Vagina (tissue), 2 donors: ENCODE measurements around the gene CARM1. TPM values are rescaled to one million over a fixed set of nuclear protein-coding genes. Genes with fewer than 3 reads are reported as not detected.

Experiments
- DNase-seq, 2 donors: peaks; one replicate each; pipeline ENCODE4 v3.0.0-alpha.2; 2017; ENCODE audit errors: extremely low spot score in 2 of 2
- H3K27ac ChIP-seq: fragments of 200-600 bp; sonication (generic); one replicate; pipeline ENCODE4 v1.5.1; 2019
- H3K27me3 ChIP-seq: fragments of 200-600 bp; sonication (generic); one replicate; pipeline ENCODE4 v1.5.1; 2019
- H3K36me3 ChIP-seq, 2 donors: fragments of 200-600 bp; sonication (generic); one replicate each; pipeline ENCODE4 v1.5.1; 2017 to 2019
- H3K4me1 ChIP-seq: fragments of 200-600 bp; sonication (generic); one replicate; pipeline ENCODE4 v1.5.1; 2019
- H3K4me3 ChIP-seq, 2 donors: fragments of 200-600 bp; sonication (generic); 1 replicate in 1 of 2; 2 replicates in 1 of 2; pipeline ENCODE4 v1.5.1; 2016 to 2019
- H3K9me3 ChIP-seq: fragments of 200-600 bp; sonication (generic); one replicate; pipeline ENCODE4 v1.5.1; 2019
- POLR2A ChIP-seq, 2 donors: fragments of 450-650 bp; IDR thresholded peaks; one replicate each; pipeline ENCODE4 v1.6.1; 2017; ENCODE audit warnings: antibody characterized with exemption in 2 of 2, mild to moderate bottlenecking in 2 of 2, moderate library complexity in 2 of 2
- POLR2AphosphoS5 ChIP-seq, 2 donors: sonication (generic); formaldehyde crosslinking; IDR thresholded peaks; one replicate each; pipeline ENCODE4 v1.9.0; 2017; ENCODE audit warnings: antibody characterized with exemption in 2 of 2, mild to moderate bottlenecking in 2 of 2, low read depth in 1 of 2; ENCODE audit not compliant: insufficient read depth in 1 of 2
- intact Hi-C: fragments of 100-400 bp; cut with DNase I; formaldehyde crosslinking; loops from one replicate; pipeline ENCODE4 v1.15.1; 2023
- total RNA-seq: library from RNA; depleted of rRNA; stranded (reverse); fragments of >200 nt; gene quantifications from one replicate; pipeline ENCODE4 v1.2.3, GENCODE V29; 2016
- TF ChIP-seq, protein P1 (sequence below), 3 experiments: fragments of 450-650 bp in 2 of 3; fragments of 200-600 bp in 1 of 3; sonication (generic) in 1 of 3; IDR thresholded peaks; one replicate each; pipeline ENCODE4 v1.5.1; 2017 to 2019; ENCODE audit warnings: antibody characterized with exemption in 3 of 3, mild to moderate bottlenecking in 2 of 3, moderate library complexity in 2 of 3

Gene CARM1
- total RNA-seq, 1 donor from 2014 or later: 28.2 TPM

DNA sequence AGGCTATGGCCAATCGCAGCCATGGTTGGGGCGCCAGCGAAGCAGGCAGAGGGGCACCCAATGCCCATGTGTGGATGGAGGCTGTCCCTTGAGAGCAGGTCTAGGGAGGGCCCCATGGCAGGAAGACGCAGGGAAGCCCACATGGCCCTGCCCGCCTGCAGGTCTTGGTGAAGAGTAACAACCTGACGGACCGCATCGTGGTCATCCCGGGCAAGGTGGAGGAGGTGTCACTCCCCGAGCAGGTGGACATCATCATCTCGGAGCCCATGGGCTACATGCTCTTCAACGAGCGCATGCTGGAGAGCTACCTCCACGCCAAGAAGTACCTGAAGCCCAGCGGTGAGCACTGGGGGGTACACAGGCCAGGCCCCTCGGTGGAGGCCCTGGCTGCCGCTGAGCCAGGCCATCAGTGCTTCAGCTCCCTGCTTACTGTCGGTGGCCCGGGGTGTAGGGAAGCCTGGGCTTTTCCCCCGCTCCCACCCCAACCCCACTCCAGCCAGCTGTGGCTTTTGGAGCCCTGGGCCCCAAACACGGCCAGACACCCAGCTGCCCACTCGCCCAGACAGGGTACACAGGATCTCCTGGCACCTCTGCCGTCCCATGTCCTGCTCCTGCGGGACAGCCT is 42.5 kb downstream of the CARM1 start:
- TF ChIP-seq, protein P1, sequence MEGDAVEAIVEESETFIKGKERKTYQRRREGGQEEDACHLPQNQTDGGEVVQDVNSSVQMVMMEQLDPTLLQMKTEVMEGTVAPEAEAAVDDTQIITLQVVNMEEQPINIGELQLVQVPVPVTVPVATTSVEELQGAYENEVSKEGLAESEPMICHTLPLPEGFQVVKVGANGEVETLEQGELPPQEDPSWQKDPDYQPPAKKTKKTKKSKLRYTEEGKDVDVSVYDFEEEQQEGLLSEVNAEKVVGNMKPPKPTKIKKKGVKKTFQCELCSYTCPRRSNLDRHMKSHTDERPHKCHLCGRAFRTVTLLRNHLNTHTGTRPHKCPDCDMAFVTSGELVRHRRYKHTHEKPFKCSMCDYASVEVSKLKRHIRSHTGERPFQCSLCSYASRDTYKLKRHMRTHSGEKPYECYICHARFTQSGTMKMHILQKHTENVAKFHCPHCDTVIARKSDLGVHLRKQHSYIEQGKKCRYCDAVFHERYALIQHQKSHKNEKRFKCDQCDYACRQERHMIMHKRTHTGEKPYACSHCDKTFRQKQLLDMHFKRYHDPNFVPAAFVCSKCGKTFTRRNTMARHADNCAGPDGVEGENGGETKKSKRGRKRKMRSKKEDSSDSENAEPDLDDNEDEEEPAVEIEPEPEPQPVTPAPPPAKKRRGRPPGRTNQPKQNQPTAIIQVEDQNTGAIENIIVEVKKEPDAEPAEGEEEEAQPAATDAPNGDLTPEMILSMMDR (IDR thresholded peaks at IDR 0.05): no peak
- no peak for TF ChIP-seq POLR2AphosphoS5 (IDR thresholded peaks at IDR 0.05; ENCODE audit: insufficient read depth in 1 of 2, low read depth in 1 of 2)
- TF ChIP-seq POLR2A (IDR thresholded peaks at IDR 0.05): no peak
- Histone ChIP-seq H3K27ac (no peak overlapping the region), H3K9me3 (no peaks in the 10 kb centered on the region), H3K4me3 (no peak overlapping the region), H3K4me1 (peaks cover 19% of the 10 kb centered on the region), H3K27me3 (no peaks in the 10 kb centered on the region), H3K36me3 (peaks cover 0 to 63% of the 10 kb centered on the region in 2 donors)
- intact Hi-C loops: no loop called here
- no peak for DNase-seq

DNA sequence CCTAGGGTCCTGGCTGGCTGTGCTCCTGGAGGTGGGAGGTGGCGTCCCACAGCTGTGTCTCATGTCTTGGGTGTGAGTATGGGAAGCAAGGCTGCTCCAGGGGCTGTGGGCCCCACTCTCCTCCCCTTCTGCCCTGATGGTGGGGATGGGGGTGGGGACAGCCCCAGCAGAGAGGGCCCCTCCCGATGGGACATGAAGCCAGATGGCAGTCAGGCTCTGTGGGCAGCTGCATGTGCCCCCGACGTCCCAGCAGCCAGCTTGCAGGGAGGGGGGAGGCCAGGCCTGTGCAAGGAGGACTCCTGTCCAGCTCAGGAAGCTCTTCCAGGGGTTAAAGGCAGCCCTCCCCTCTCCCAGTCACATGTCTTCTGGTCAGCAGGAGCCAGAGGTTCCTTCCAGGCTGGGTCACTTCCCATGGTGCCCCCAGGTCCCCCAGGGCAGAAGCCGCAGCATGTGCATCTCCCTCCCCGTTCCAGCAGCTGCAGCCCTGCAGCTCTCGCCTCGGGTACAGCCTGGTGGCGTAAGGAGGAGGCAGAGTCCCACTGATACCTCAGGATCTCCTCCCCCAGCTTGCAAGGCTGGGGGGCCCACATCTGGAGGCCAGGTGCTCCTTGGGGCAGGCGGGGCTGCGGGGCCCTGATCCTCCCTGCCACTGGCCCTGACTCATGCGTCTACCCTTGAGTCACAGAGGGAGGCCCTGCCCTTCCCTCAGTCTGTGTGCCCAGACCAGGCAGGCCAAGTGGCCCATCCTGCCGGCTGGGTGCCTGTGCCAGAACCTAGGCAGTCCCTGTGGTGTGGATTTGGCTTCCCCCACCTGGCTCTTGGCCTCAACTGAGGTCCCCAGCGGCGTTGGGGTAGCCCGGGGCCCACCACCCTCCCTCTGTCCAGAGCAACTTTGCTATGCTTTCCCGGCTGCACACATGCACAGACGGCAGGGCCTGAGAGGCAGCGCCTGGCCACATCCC is 44.1 kb downstream of the CARM1 start:
- TF ChIP-seq POLR2A (IDR thresholded peaks at IDR 0.05) (no peak), POLR2AphosphoS5 (IDR thresholded peaks at IDR 0.05; ENCODE audit: insufficient read depth in 1 of 2, low read depth in 1 of 2) (peak in 1 of 2 donors; percentile 67)
- DNase-seq: no peak
- peaks cover 4 to 66% of the 10 kb centered on the region in 2 donors for H3K36me3 ChIP-seq
- H3K27ac ChIP-seq: peak overlapping the region; percentile 72
- H3K4me3 ChIP-seq: no peak overlapping the region
- peaks cover 19% of the 10 kb centered on the region for H3K4me1 ChIP-seq
- H3K27me3 ChIP-seq: no peaks in the 10 kb centered on the region
- intact Hi-C loops: no loop called here
- H3K9me3 ChIP-seq: no peaks in the 10 kb centered on the region

DNA sequence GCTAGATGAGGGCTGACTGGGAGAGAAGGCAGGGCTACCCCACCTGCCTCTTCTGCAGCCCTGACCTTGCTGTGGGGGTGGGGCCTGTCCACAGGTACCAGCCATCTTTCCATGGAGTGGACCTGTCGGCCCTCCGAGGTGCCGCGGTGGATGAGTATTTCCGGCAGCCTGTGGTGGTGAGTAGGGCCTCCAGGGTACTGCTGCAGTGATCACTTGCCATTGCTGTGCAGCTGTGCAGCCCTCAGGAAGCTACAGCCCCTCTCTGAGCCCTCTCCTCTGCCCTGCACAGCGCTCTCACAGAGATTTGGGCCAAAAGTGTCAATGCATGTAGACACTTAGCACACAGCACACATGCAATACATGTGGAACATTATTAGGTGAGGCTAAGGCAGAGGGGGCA is 45.2 kb downstream of the CARM1 start:
- peaks cover 4 to 67% of the 10 kb centered on the region in 2 donors for H3K36me3 ChIP-seq
- no peak for DNase-seq
- H3K27ac ChIP-seq: peak overlapping the region; percentile 72
- H3K4me3 ChIP-seq: no peak overlapping the region
- H3K9me3 ChIP-seq: no peaks in the 10 kb centered on the region
- H3K4me1 ChIP-seq: peaks cover 19% of the 10 kb centered on the region
- intact Hi-C loops: no loop called here
- H3K27me3 ChIP-seq: no peaks in the 10 kb centered on the region
- TF ChIP-seq POLR2AphosphoS5 (IDR thresholded peaks at IDR 0.05; ENCODE audit: insufficient read depth in 1 of 2, low read depth in 1 of 2) (no peak), POLR2A (IDR thresholded peaks at IDR 0.05) (no peak)
- TF ChIP-seq, protein P1 (IDR thresholded peaks at IDR 0.05): no peak

DNA sequence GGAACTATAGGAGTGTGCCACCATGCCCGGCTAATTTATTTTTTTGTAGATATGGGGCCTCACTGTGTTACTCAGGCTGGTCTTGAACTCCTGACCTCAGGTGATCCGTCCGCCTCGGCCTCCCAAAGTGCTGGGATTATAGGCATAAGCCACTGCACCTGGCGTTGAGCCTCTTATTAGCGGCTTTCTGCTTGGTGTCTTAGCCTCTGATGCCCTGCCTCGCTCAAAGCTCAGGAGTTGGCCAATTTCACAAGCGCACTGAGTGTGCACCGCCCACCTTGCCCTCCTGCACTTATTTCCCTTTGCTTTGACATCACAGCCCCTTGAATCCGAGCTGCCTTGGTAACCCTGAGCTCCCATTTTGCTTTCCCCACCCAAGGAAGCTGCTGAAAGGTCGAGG is 47.0 kb downstream of the CARM1 start:
- DNase-seq: no peak
- Histone ChIP-seq H3K27ac (no peak overlapping the region), H3K9me3 (no peaks in the 10 kb centered on the region), H3K36me3 (peaks cover 4 to 53% of the 10 kb centered on the region in 2 donors), H3K27me3 (no peaks in the 10 kb centered on the region), H3K4me3 (no peak overlapping the region), H3K4me1 (peaks cover 19% of the 10 kb centered on the region)
- TF ChIP-seq, protein P1 (IDR thresholded peaks at IDR 0.05): no peak
- TF ChIP-seq POLR2AphosphoS5 (IDR thresholded peaks at IDR 0.05; ENCODE audit: insufficient read depth in 1 of 2, low read depth in 1 of 2) (no peak), POLR2A (IDR thresholded peaks at IDR 0.05) (no peak)
- intact Hi-C loops: no loop called here

DNA sequence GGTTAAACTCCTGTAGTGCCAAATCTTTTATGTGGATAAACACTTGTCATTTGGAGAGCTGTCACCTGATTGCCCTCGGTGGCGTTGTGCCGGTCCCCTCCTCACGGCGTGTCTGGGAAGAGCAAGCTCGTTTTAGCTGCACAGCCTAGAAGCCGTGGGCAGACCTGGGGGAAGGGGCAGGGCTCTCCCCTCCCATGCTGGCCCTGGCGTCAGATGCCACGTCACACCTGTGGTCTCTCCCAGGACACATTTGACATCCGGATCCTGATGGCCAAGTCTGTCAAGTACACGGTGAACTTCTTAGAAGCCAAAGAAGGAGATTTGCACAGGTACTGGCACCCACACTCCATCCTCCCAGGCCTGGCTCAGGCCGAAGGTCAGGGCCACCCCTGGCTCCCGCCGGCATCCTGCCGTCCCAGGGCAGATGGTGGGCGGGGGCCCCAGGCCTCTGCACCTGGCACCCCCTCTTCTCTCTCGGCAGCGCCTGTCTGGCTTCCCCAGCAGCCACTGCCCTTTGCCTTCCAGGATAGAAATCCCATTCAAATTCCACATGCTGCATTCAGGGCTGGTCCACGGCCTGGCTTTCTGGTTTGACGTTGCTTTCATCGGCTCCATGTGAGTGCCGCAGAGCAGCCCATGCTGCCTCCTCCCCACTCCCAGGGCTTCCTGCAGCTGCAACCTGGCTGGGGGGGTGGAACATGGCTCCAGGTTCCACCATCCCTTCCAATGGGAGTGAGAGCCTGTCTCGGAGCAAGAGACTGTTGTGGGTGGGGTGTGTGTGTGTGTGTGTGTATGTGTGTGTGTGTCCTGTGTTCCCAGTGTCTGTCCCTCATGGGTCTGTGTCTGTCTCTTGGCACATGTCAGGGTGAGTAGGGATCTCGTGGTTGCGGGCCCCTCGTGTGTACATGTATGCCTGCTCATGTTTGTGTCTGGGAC is 48.3 kb downstream of the CARM1 start:
- Histone ChIP-seq H3K4me3 (no peak overlapping the region), H3K27ac (no peak overlapping the region), H3K27me3 (no peaks in the 10 kb centered on the region), H3K9me3 (no peaks in the 10 kb centered on the region), H3K36me3 (peaks cover 4 to 48% of the 10 kb centered on the region in 2 donors), H3K4me1 (peaks cover 15% of the 10 kb centered on the region)
- DNase-seq: no peak
- intact Hi-C loops: loop anchor here (10.0 kb wide), 1 partner anchor 45 kb away; the partner anchor contains the start of gene CARM1
- TF ChIP-seq POLR2AphosphoS5 (IDR thresholded peaks at IDR 0.05; ENCODE audit: insufficient read depth in 1 of 2, low read depth in 1 of 2) (no peak), POLR2A (IDR thresholded peaks at IDR 0.05) (no peak)
- TF ChIP-seq, protein P1 (IDR thresholded peaks at IDR 0.05): no peak
